HEK293 (cell line): ENCODE data around the gene MED4.
A peak's percentile ranks its signal among the peaks of the same experiment; 100 is the strongest.

ENCODE experiments used
- CTCF ChIA-PET: fragments of 350-600 bp; formaldehyde crosslinking; extraction: SDS; loops from one replicate; lab custom pipeline; 2021; ENCODE audit warnings: antibody characterized with exemption; lab: Yijun Ruan, JAX
- POLR2A ChIA-PET: fragments of 300-600 bp; formaldehyde crosslinking; extraction: SDS; loops from one replicate; lab custom pipeline; 2020; ENCODE audit warnings: antibody characterized with exemption, inconsistent platforms; lab: Yijun Ruan, JAX
- H3K27ac ChIP-seq: fragments of 200-500 bp; sonication (Bioruptor generic); 2 replicates; pipeline ENCODE4 v1.5.1; 2014; ENCODE audit warnings: low read depth, low read length, control low read depth, inconsistent platforms; ENCODE audit errors: extremely low read depth
- H3K36me3 ChIP-seq, 2 experiments: fragments of 200-500 bp in 1 of 2; sonication (Bioruptor generic) in 1 of 2; 1 replicate in 1 of 2; 2 replicates in 1 of 2; pipeline ENCODE4 v1.5.1; 2014 to 2017; ENCODE audit warnings: inconsistent platforms in 2 of 2, low read length in 2 of 2; ENCODE audit not compliant: control insufficient read depth in 2 of 2, insufficient read depth in 1 of 2
- H3K4me1 ChIP-seq: fragments of 200-500 bp; sonication (Bioruptor generic); 2 replicates; pipeline ENCODE4 v1.5.1; 2014; ENCODE audit warnings: mild to moderate bottlenecking, low read length, inconsistent platforms; ENCODE audit not compliant: control insufficient read depth, insufficient read depth
- H3K4me3 ChIP-seq: 2 replicates; pipeline ENCODE4 v1.5.1; 2011; ENCODE audit warnings: low read depth, mild to moderate bottlenecking, control low read depth, low read length, moderate library complexity
- H3K9me3 ChIP-seq: fragments of 200-500 bp; sonication (Bioruptor generic); 2 replicates; pipeline ENCODE4 v1.5.1; 2014; ENCODE audit warnings: low read depth, low read length, inconsistent platforms; ENCODE audit not compliant: control insufficient read depth, insufficient read depth
- GLIS2 ChIP-seq: fragments of 450-650 bp; formaldehyde crosslinking; IDR thresholded peaks from 2 replicates; pipeline ENCODE4 v1.5.1; 2016; ENCODE audit warnings: missing biosample characterization, missing genetic modification characterization
- SP2 ChIP-seq: fragments of 450-650 bp; formaldehyde crosslinking; IDR thresholded peaks from 2 replicates; pipeline ENCODE4 v1.5.1; 2016; ENCODE audit warnings: missing biosample characterization, missing genetic modification characterization
- TRIM28 ChIP-seq: IDR thresholded peaks from 2 replicates; pipeline ENCODE4 v1.6.1; 2011; ENCODE audit warnings: low read length, control low read depth, borderline replicate concordance
- ZBTB11 ChIP-seq: fragments of 450-650 bp; formaldehyde crosslinking; conservative IDR thresholded peaks from 2 replicates; pipeline ENCODE4 v1.5.1; 2016; ENCODE audit warnings: low read depth, missing biosample characterization, missing genetic modification characterization
- ZFP41 ChIP-seq: fragments of 450-650 bp; formaldehyde crosslinking; IDR thresholded peaks from 2 replicates; pipeline ENCODE4 v1.5.1; 2016; ENCODE audit warnings: missing biosample characterization, missing genetic modification characterization, borderline replicate concordance
- ZNF26 ChIP-seq: fragments of 450-650 bp; formaldehyde crosslinking; IDR thresholded peaks from 2 replicates; pipeline ENCODE4 v1.5.1; 2016; ENCODE audit warnings: missing biosample characterization, missing genetic modification characterization
- ZNF302 ChIP-seq: fragments of 450-650 bp; formaldehyde crosslinking; IDR thresholded peaks from 2 replicates; pipeline ENCODE4 v1.5.1; 2016; ENCODE audit warnings: missing biosample characterization, missing genetic modification characterization, low read depth
- ZNF335 ChIP-seq: fragments of 450-650 bp; formaldehyde crosslinking; conservative IDR thresholded peaks from 2 replicates; pipeline ENCODE4 v1.5.1; 2016; ENCODE audit warnings: missing biosample characterization, missing genetic modification characterization
- ZNF362 ChIP-seq: fragments of 450-650 bp; formaldehyde crosslinking; IDR thresholded peaks from 2 replicates; pipeline ENCODE4 v1.5.1; 2016; ENCODE audit warnings: missing biosample characterization, missing genetic modification characterization
- ZNF426 ChIP-seq: fragments of 450-650 bp; formaldehyde crosslinking; IDR thresholded peaks from 2 replicates; pipeline ENCODE4 v1.5.1; 2017; ENCODE audit warnings: missing biosample characterization, missing genetic modification characterization, mild to moderate bottlenecking, inconsistent platforms, moderate library complexity
- ZNF513 ChIP-seq: fragments of 450-650 bp; IDR thresholded peaks from 2 replicates; pipeline ENCODE4 v1.5.1; 2018; ENCODE audit warnings: missing biosample characterization, missing genetic modification characterization
- ZNF518A ChIP-seq: fragments of 450-650 bp; formaldehyde crosslinking; conservative IDR thresholded peaks from 2 replicates; pipeline ENCODE4 v1.5.1; 2016; ENCODE audit warnings: low read depth, missing biosample characterization, missing genetic modification characterization
- ZNF530 ChIP-seq: fragments of 450-650 bp; formaldehyde crosslinking; IDR thresholded peaks from 2 replicates; pipeline ENCODE4 v1.5.1; 2016; ENCODE audit warnings: low read depth, missing biosample characterization, missing genetic modification characterization
- ZNF585B ChIP-seq: fragments of 450-650 bp; formaldehyde crosslinking; IDR thresholded peaks from 2 replicates; pipeline ENCODE4 v1.5.1; 2016; ENCODE audit warnings: missing biosample characterization, missing genetic modification characterization
- ZNF600 ChIP-seq: fragments of 450-650 bp; formaldehyde crosslinking; IDR thresholded peaks from 2 replicates; pipeline ENCODE4 v1.5.1; 2016; ENCODE audit warnings: missing biosample characterization, missing genetic modification characterization
- ZNF623 ChIP-seq: fragments of 450-650 bp; formaldehyde crosslinking; IDR thresholded peaks from 2 replicates; pipeline ENCODE4 v1.5.1; 2016; ENCODE audit warnings: missing biosample characterization, missing genetic modification characterization
- ZNF677 ChIP-seq: fragments of 450-650 bp; IDR thresholded peaks from 2 replicates; pipeline ENCODE4 v1.5.0; 2018; ENCODE audit warnings: missing biosample characterization, mild to moderate bottlenecking, missing genetic modification characterization, moderate library complexity
- ZNF701 ChIP-seq: fragments of 450-650 bp; formaldehyde crosslinking; IDR thresholded peaks from 2 replicates; pipeline ENCODE4 v1.5.1; 2016; ENCODE audit warnings: missing biosample characterization, missing genetic modification characterization
- ZNF791 ChIP-seq: fragments of 450-650 bp; formaldehyde crosslinking; IDR thresholded peaks from 2 replicates; pipeline ENCODE4 v1.5.1; 2016; ENCODE audit warnings: missing biosample characterization, missing genetic modification characterization
- ZSCAN16 ChIP-seq: fragments of 450-650 bp; formaldehyde crosslinking; IDR thresholded peaks from 2 replicates; pipeline ENCODE4 v1.5.1; 2016; ENCODE audit warnings: missing biosample characterization, missing genetic modification characterization

Gene MED4

GRCh38 chr13:48118030-48118429 is 23.1 kb upstream of the MED4 start:
- H3K27ac ChIP-seq = no peak overlapping the region
- CTCF ChIA-PET = no interaction called here
- TF ChIP-seq ZNF530 (no peak), SP2 (tag by site-specific recombination) (no peak), ZNF362 (tag by site-specific recombination) (no peak), ZNF600 (tag by site-specific recombination) (no peak), ZNF791 (no peak), ZNF701 (no peak)
- TF ChIP-seq, all 188 proteins: peak for 0
- no peak overlapping the region for H3K4me3 ChIP-seq
- POLR2A ChIA-PET = no interaction called here
- H3K4me1 ChIP-seq = no peaks in the 10 kb centered on the region
- H3K9me3 ChIP-seq = no peaks in the 10 kb centered on the region
- H3K36me3 ChIP-seq = no peaks in the 10 kb centered on the region

- CTCF ChIA-PET = interaction anchor here (0.5 kb wide), 1 partner anchor 41 kb away, joined by 7 read pairs; no protein-coding TSS in a partner anchor
- Histone ChIP-seq H3K9me3 (no peaks in the 10 kb centered on the region), H3K36me3 (no peaks in the 10 kb centered on the region), H3K4me3 (no peak overlapping the region), H3K4me1 (no peaks in the 10 kb centered on the region)
- TF ChIP-seq ZNF518A (tag by site-specific recombination) = no peak
- TF ChIP-seq ZNF302 (tag by site-specific recombination) = no peak
- TF ChIP-seq ZNF26 (tag by site-specific recombination) = no peak
- TF ChIP-seq SP2 (tag by site-specific recombination) = no peak
- TF ChIP-seq ZFP41 (tag by site-specific recombination) = no peak
- no peak for TF ChIP-seq ZNF335 (tag by site-specific recombination)
- TF ChIP-seq, all 188 proteins: peak for 0
- H3K27ac ChIP-seq = no peak overlapping the region
- POLR2A ChIA-PET = no interaction called here
Observed at GRCh38 chr13:48116808-48117207, 21.9 kb upstream of the MED4 start.

GRCh38 chr13:48113756-48114130 is 18.8 kb upstream of the MED4 start:
- H3K36me3 ChIP-seq = no peaks in the 10 kb centered on the region
- H3K27ac ChIP-seq = no peak overlapping the region
- CTCF ChIA-PET = interaction anchor here (0.7 kb wide), 1 partner anchor 13 kb away, joined by 3 read pairs; no protein-coding TSS in a partner anchor
- POLR2A ChIA-PET = no interaction called here
- H3K4me1 ChIP-seq = no peaks in the 10 kb centered on the region
- H3K9me3 ChIP-seq = no peaks in the 10 kb centered on the region
- H3K4me3 ChIP-seq = no peak overlapping the region
- TF ChIP-seq ZNF426 = peak; percentile 30
- TF ChIP-seq ZNF623 (tag by site-specific recombination) = 0 out of 2 replicates have a peak, but pooled peaks have one; percentile 8
- TF ChIP-seq ZBTB11 = no peak
- no peak for TF ChIP-seq ZNF600 (tag by site-specific recombination)
- no peak for TF ChIP-seq ZNF677 (tag by site-specific recombination)
- TF ChIP-seq TRIM28 = no peak
- TF ChIP-seq ZNF585B (tag by site-specific recombination) = no peak
- TF ChIP-seq ZNF513 = no peak
- TF ChIP-seq GLIS2 = no peak
- TF ChIP-seq ZSCAN16 (tag by site-specific recombination) = no peak
